Measurements from ENCODE around the gene EBPL. TPM values are rescaled to one million over a fixed set of nuclear protein-coding genes. Genes with fewer than 3 reads are reported as not detected.

The EBPL gene
- polyA plus RNA-seq, 3 donors: 10.2 to 29.4 (median 27.3) TPM

DNA sequence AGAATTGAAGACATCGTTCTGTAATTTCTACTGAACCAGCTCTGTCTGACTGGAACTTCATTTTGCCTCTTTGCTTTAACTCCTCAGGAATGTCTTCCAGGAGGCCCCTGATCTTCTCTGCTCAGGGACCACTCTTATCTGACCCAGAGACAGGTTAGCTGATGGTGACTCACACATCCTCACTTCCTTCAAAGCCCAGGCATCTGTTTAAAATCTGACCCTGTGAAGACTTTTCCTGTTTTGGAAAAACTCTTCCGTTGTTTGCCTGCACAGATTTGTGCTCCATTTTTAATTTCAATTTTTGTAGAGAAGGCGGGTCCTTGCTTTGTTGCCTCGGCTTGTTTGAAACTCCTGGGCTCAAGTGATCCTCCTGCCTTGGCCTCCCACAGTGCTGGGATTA is 61.3 kb downstream of the EBPL start:
- H3K9me3 ChIP-seq (replicated peaks in 1 of 2; ENCODE audit: control insufficient read depth in 1 of 2, insufficient read depth in 1 of 2, low read length in 2 of 2): no peaks in the 10 kb centered on the region
- peaks cover 5 to 15% of the 10 kb centered on the region in 2 donors for H3K36me3 ChIP-seq (replicated peaks in 1 of 2; ENCODE audit: control insufficient read depth in 1 of 2, insufficient read depth in 2 of 2, low read length in 2 of 2)
- H3K4me2 ChIP-seq (replicated peaks; ENCODE audit: extremely low read depth, low read length, poor library complexity, severe bottlenecking): peak overlapping the region; percentile 93
- H3K27ac ChIP-seq (ENCODE audit: low read depth in 1 of 2, low read length in 2 of 2): peak overlapping the region; percentile 57 to 93
- H3K4me1 ChIP-seq (ENCODE audit: control insufficient read depth in 1 of 2, insufficient read depth in 2 of 2, low read length in 2 of 2): peaks cover 68 to 91% of the 10 kb centered on the region in 2 donors
- Mint-ChIP-seq H3K4me1 (peaks cover 78% of the 10 kb centered on the region), H3K27me3 (ENCODE audit: low read depth in 3 of 3) (peaks cover 0 to 1% (median 0%) of the 10 kb centered on the region in 3 donors), H3K36me3 (peaks cover 24 to 30% of the 10 kb centered on the region in 2 donors), H3K9me3 (no peaks in the 10 kb centered on the region), H3K27ac (peak overlapping the region; percentile 87 to 97 (median 94)), H3K4me3 (peak overlapping the region; percentile 92 to 97)
- 0% methylated on average over 1 of the region's 4 CpGs for WGBS (ENCODE audit: insufficient coverage)
- H3K9ac ChIP-seq (ENCODE audit: insufficient read depth, low read length, poor library complexity, severe bottlenecking): peak overlapping the region; percentile 12
- H3K4me3 ChIP-seq (replicated peaks in 1 of 3; ENCODE audit: low read depth in 2 of 3, low read length in 3 of 3): peak overlapping the region; percentile 68 to 97 (median 96)
- no peak for TF ChIP-seq CTCF (IDR thresholded peaks at IDR 0.05)
- peaks cover 72% of the 10 kb centered on the region for H3K79me2 ChIP-seq (ENCODE audit: insufficient read depth, low read length)
- intact Hi-C loops (cut with micrococcal nuclease): loop anchor here in 1 of 2 donors (2.0 kb wide), 1 partner anchor 13 kb away; no protein-coding TSS in a partner anchor
- DNase-seq: peak in 1 of 3 donors; percentile 29
- peaks cover 36% of the 10 kb centered on the region for H4K20me1 ChIP-seq (ENCODE audit: insufficient read depth, low read length)
- H2AFZ ChIP-seq (ENCODE audit: insufficient read depth, low read depth, low read length, poor library complexity, severe bottlenecking): no peak overlapping the region
- no peaks in the 10 kb centered on the region for H3K27me3 ChIP-seq (ENCODE audit: control insufficient read depth in 2 of 2, insufficient read depth in 2 of 2, low read length in 2 of 2)

- Mint-ChIP-seq H3K27me3 (ENCODE audit: low read depth in 3 of 3) (peaks cover 0 to 1% (median 1%) of the 10 kb centered on the region in 3 donors), H3K4me1 (peaks cover 72% of the 10 kb centered on the region), H3K36me3 (peaks cover 24 to 27% of the 10 kb centered on the region in 2 donors), H3K9me3 (no peaks in the 10 kb centered on the region), H3K4me3 (peak overlapping the region; percentile 92 to 97), H3K27ac (peak overlapping the region; percentile 92 to 97 (median 94))
- no peaks in the 10 kb centered on the region for H3K9me3 ChIP-seq (replicated peaks in 1 of 2; ENCODE audit: control insufficient read depth in 1 of 2, insufficient read depth in 1 of 2, low read length in 2 of 2)
- intact Hi-C loops (cut with micrococcal nuclease): loop anchor here in 1 of 2 donors (2.0 kb wide), 1 partner anchor 13 kb away; no protein-coding TSS in a partner anchor
- DNase-seq: peak in 2 of 3 donors; percentile 23 to 40
- peak overlapping the region; percentile 58 to 93 for H3K27ac ChIP-seq (ENCODE audit: low read depth in 1 of 2, low read length in 2 of 2)
- peak overlapping the region; percentile 66 for H3K9ac ChIP-seq (ENCODE audit: insufficient read depth, low read length, poor library complexity, severe bottlenecking)
- H4K20me1 ChIP-seq (ENCODE audit: insufficient read depth, low read length): peaks cover 36% of the 10 kb centered on the region
- peaks cover 5 to 15% of the 10 kb centered on the region in 2 donors for H3K36me3 ChIP-seq (replicated peaks in 1 of 2; ENCODE audit: control insufficient read depth in 1 of 2, insufficient read depth in 2 of 2, low read length in 2 of 2)
- peak overlapping the region; percentile 68 to 97 (median 96) for H3K4me3 ChIP-seq (replicated peaks in 1 of 3; ENCODE audit: low read depth in 2 of 3, low read length in 3 of 3)
- H2AFZ ChIP-seq (ENCODE audit: insufficient read depth, low read depth, low read length, poor library complexity, severe bottlenecking): peak overlapping the region; percentile 76
- H3K27me3 ChIP-seq (ENCODE audit: control insufficient read depth in 2 of 2, insufficient read depth in 2 of 2, low read length in 2 of 2): no peaks in the 10 kb centered on the region
- peaks cover 66% of the 10 kb centered on the region for H3K79me2 ChIP-seq (ENCODE audit: insufficient read depth, low read length)
- WGBS (ENCODE audit: insufficient coverage): no CpG with 5 or more reads among the region's 8 CpGs
- H3K4me1 ChIP-seq (ENCODE audit: control insufficient read depth in 1 of 2, insufficient read depth in 2 of 2, low read length in 2 of 2): peaks cover 62 to 86% of the 10 kb centered on the region in 2 donors
- H3K4me2 ChIP-seq (replicated peaks; ENCODE audit: extremely low read depth, low read length, poor library complexity, severe bottlenecking): peak overlapping the region; percentile 93
- no peak for TF ChIP-seq CTCF (IDR thresholded peaks at IDR 0.05)
Measured at GRCh38 chr13:49629196-49629938, 61.9 kb downstream of the EBPL start.

All from CD14-positive monocyte (primary cell).